ENCODE data around the gene SGCA.

The SGCA gene

GRCh38 chr17:50205111-50205962 lies 39.5 kb downstream of the SGCA start:
- peak; percentile 57 for DNase-seq (ENCODE audit: low read depth)
- Histone ChIP-seq H3K36me3 (ENCODE audit: control insufficient read depth, insufficient read depth, low read length, severe bottlenecking) (no peaks in the 10 kb centered on the region), H3K4me1 (ENCODE audit: control insufficient read depth, insufficient read depth, low read length) (peaks cover 67% of the 10 kb centered on the region), H3K4me3 (ENCODE audit: low read length) (peak overlapping the region; percentile 57), H3K9ac (ENCODE audit: low read length) (peak overlapping the region; percentile 84), H3K27me3 (replicated peaks; ENCODE audit: control insufficient read depth, insufficient read depth, low read length) (no peaks in the 10 kb centered on the region), H3K9me3 (ENCODE audit: control insufficient read depth, low read length) (no peaks in the 10 kb centered on the region)

GRCh38 chr17:50205963-50206505 lies 40.2 kb downstream of the SGCA start:
- no peaks in the 10 kb centered on the region for H3K27me3 ChIP-seq (replicated peaks; ENCODE audit: control insufficient read depth, insufficient read depth, low read length)

GRCh38 chr17:50206604-50207293 lies 40.9 kb downstream of the SGCA start:
- peaks cover 81% of the 10 kb centered on the region for H3K4me1 ChIP-seq (ENCODE audit: control insufficient read depth, insufficient read depth, low read length)
- no peaks in the 10 kb centered on the region for H3K36me3 ChIP-seq (ENCODE audit: control insufficient read depth, insufficient read depth, low read length, severe bottlenecking)
- H3K27me3 ChIP-seq (replicated peaks; ENCODE audit: control insufficient read depth, insufficient read depth, low read length), result no peaks in the 10 kb centered on the region
- H3K9ac ChIP-seq (ENCODE audit: low read length), result peak overlapping the region; percentile 79
- peak; percentile 88 for DNase-seq (ENCODE audit: low read depth)
- H3K4me3 ChIP-seq (ENCODE audit: low read length), result peak overlapping the region; percentile 60
- no peaks in the 10 kb centered on the region for H3K9me3 ChIP-seq (ENCODE audit: control insufficient read depth, low read length)

More at GRCh38 chr17:50205963-50206505, 40.2 kb downstream of the SGCA start:
- peaks cover 74% of the 10 kb centered on the region for H3K4me1 ChIP-seq (ENCODE audit: control insufficient read depth, insufficient read depth, low read length)
- peak overlapping the region; percentile 57 for H3K4me3 ChIP-seq (ENCODE audit: low read length)
- DNase-seq (ENCODE audit: low read depth), result peak; percentile 2
- no peaks in the 10 kb centered on the region for H3K36me3 ChIP-seq (ENCODE audit: control insufficient read depth, insufficient read depth, low read length, severe bottlenecking)
- H3K9ac ChIP-seq (ENCODE audit: low read length), result peak overlapping the region; percentile 84
- H3K9me3 ChIP-seq (ENCODE audit: control insufficient read depth, low read length), result no peaks in the 10 kb centered on the region

- peaks cover 85% of the 10 kb centered on the region for H3K4me1 ChIP-seq (ENCODE audit: control insufficient read depth, insufficient read depth, low read length)
Observed at GRCh38 chr17:50207315-50207714, 41.5 kb downstream of the SGCA start.

GRCh38 chr17:50207792-50208567 lies 42.2 kb downstream of the SGCA start:
- peaks cover 80% of the 10 kb centered on the region for H3K4me1 ChIP-seq (ENCODE audit: control insufficient read depth, insufficient read depth, low read length)
- H3K36me3 ChIP-seq (ENCODE audit: control insufficient read depth, insufficient read depth, low read length, severe bottlenecking), result no peaks in the 10 kb centered on the region
- H3K27me3 ChIP-seq (replicated peaks; ENCODE audit: control insufficient read depth, insufficient read depth, low read length), result no peaks in the 10 kb centered on the region
- no peaks in the 10 kb centered on the region for H3K9me3 ChIP-seq (ENCODE audit: control insufficient read depth, low read length)
- peak; percentile 1 for DNase-seq (ENCODE audit: low read depth)
- H3K4me3 ChIP-seq (ENCODE audit: low read length), result no peak overlapping the region
- peak overlapping the region; percentile 79 for H3K9ac ChIP-seq (ENCODE audit: low read length)

More at GRCh38 chr17:50207315-50207714, 41.5 kb downstream of the SGCA start:
- Histone ChIP-seq H3K9ac (ENCODE audit: low read length) (peak overlapping the region; percentile 79), H3K27me3 (replicated peaks; ENCODE audit: control insufficient read depth, insufficient read depth, low read length) (no peaks in the 10 kb centered on the region), H3K4me3 (ENCODE audit: low read length) (no peak overlapping the region), H3K36me3 (ENCODE audit: control insufficient read depth, insufficient read depth, low read length, severe bottlenecking) (no peaks in the 10 kb centered on the region), H3K9me3 (ENCODE audit: control insufficient read depth, low read length) (no peaks in the 10 kb centered on the region)
- DNase-seq (ENCODE audit: low read depth), result peak; percentile 19

- Histone ChIP-seq H3K9me3 (ENCODE audit: control insufficient read depth, low read length) (no peaks in the 10 kb centered on the region), H3K27me3 (replicated peaks; ENCODE audit: control insufficient read depth, insufficient read depth, low read length) (no peaks in the 10 kb centered on the region), H3K9ac (ENCODE audit: low read length) (peak overlapping the region; percentile 72), H3K4me1 (ENCODE audit: control insufficient read depth, insufficient read depth, low read length) (peaks cover 74% of the 10 kb centered on the region), H3K36me3 (ENCODE audit: control insufficient read depth, insufficient read depth, low read length, severe bottlenecking) (no peaks in the 10 kb centered on the region), H3K4me3 (ENCODE audit: low read length) (no peak overlapping the region)
- DNase-seq (ENCODE audit: low read depth), result no peak
Observed at GRCh38 chr17:50208611-50209061, 42.8 kb downstream of the SGCA start.

GRCh38 chr17:50209133-50209471 lies 43.3 kb downstream of the SGCA start:
- peak overlapping the region; percentile 72 for H3K9ac ChIP-seq (ENCODE audit: low read length)
- H3K36me3 ChIP-seq (ENCODE audit: control insufficient read depth, insufficient read depth, low read length, severe bottlenecking), result no peaks in the 10 kb centered on the region
- H3K4me3 ChIP-seq (ENCODE audit: low read length), result no peak overlapping the region
- H3K9me3 ChIP-seq (ENCODE audit: control insufficient read depth, low read length), result no peaks in the 10 kb centered on the region
- H3K27me3 ChIP-seq (replicated peaks; ENCODE audit: control insufficient read depth, insufficient read depth, low read length), result no peaks in the 10 kb centered on the region
- no peak for DNase-seq (ENCODE audit: low read depth)
- H3K4me1 ChIP-seq (ENCODE audit: control insufficient read depth, insufficient read depth, low read length), result peaks cover 71% of the 10 kb centered on the region

- peak; percentile 99 for DNase-seq (ENCODE audit: low read depth)
- no peaks in the 10 kb centered on the region for H3K9me3 ChIP-seq (ENCODE audit: control insufficient read depth, low read length)
- no peaks in the 10 kb centered on the region for H3K36me3 ChIP-seq (ENCODE audit: control insufficient read depth, insufficient read depth, low read length, severe bottlenecking)
- no peaks in the 10 kb centered on the region for H3K27me3 ChIP-seq (replicated peaks; ENCODE audit: control insufficient read depth, insufficient read depth, low read length)
- H3K9ac ChIP-seq (ENCODE audit: low read length), result peak overlapping the region; percentile 94
- H3K4me3 ChIP-seq (ENCODE audit: low read length), result peak overlapping the region; percentile 74
- peaks cover 72% of the 10 kb centered on the region for H3K4me1 ChIP-seq (ENCODE audit: control insufficient read depth, insufficient read depth, low read length)
Observed at GRCh38 chr17:50209472-50210239, 43.9 kb downstream of the SGCA start.

- Histone ChIP-seq H3K9me3 (ENCODE audit: control insufficient read depth, low read length) (no peaks in the 10 kb centered on the region), H3K9ac (ENCODE audit: low read length) (peak overlapping the region; percentile 94), H3K4me1 (ENCODE audit: control insufficient read depth, insufficient read depth, low read length) (peaks cover 72% of the 10 kb centered on the region), H3K4me3 (ENCODE audit: low read length) (peak overlapping the region; percentile 74), H3K27me3 (replicated peaks; ENCODE audit: control insufficient read depth, insufficient read depth, low read length) (no peaks in the 10 kb centered on the region), H3K36me3 (ENCODE audit: control insufficient read depth, insufficient read depth, low read length, severe bottlenecking) (no peaks in the 10 kb centered on the region)
- DNase-seq (ENCODE audit: low read depth), result peak; percentile 97
Observed at GRCh38 chr17:50210240-50211225, 44.7 kb downstream of the SGCA start.
